GM12892 (cell line): Measurements from ENCODE around the gene WNT3A.

Experiments used
- POLR2A ChIP-seq: IDR thresholded peaks from 2 replicates; pipeline ENCODE4 v1.6.1; 2011; ENCODE audit warnings: low read depth, low read length, control low read depth
- POLR2AphosphoS5 ChIP-seq: IDR thresholded peaks from 2 replicates; pipeline ENCODE4 v1.6.1; 2011; ENCODE audit warnings: low read depth, low read length, control low read depth

- no peak for TF ChIP-seq POLR2A
- no peak for TF ChIP-seq POLR2AphosphoS5
These were observed 7.4 kb downstream of the WNT3A start for GRCh38 chr1:228013935-228014930.
